PC-3 (cell line): ENCODE data around the gene CD320. TPM values are rescaled to one million over a fixed set of nuclear protein-coding genes. Genes with fewer than 3 reads are reported as not detected.

Experiments
- ATAC-seq: fragments of 200-7000 bp; cut with Tn5 transposase; 2 replicates; pipeline ENCODE4 v1.9.1; 2020; ENCODE audit warnings: mild to moderate bottlenecking, moderate library complexity
- BruUV-seq: library from RNA; stranded (reverse); fragments of 400-500 nt; replicated peaks from 2 replicates; lab custom pipeline; 2021; lab: Mats Ljungman, UMichigan
- CTCF ChIA-PET: fragments of 300-600 bp; sonication (Branson Sonifier 250); formaldehyde crosslinking; loops from one replicate; lab custom pipeline; 2022; ENCODE audit warnings: antibody characterized with exemption; lab: Charles Lee
- POLR2A ChIA-PET: fragments of 300-600 bp; sonication (Branson Sonifier 250); formaldehyde crosslinking; loops from one replicate; lab custom pipeline; 2022; ENCODE audit warnings: antibody characterized with exemption; ENCODE audit not compliant: unreplicated experiment; lab: Charles Lee
- DNase-seq: peaks from one replicate; pipeline ENCODE4 v3.0.0-alpha.2; 2015
- H2AFZ ChIP-seq: fragments of 300-600 bp; sonication (generic); 2 replicates; pipeline ENCODE4 v1.6.0; 2016; ENCODE audit warnings: antibody characterized with exemption, low read length
- H3F3A ChIP-seq: fragments of 300-600 bp; sonication (generic); one replicate; pipeline ENCODE4 v1.6.0; 2017; ENCODE audit warnings: antibody characterized with exemption, low read length, control low read depth, mild to moderate bottlenecking; ENCODE audit not compliant: unreplicated experiment
- H3K27ac ChIP-seq: fragments of 300-600 bp; sonication (generic); 2 replicates; pipeline ENCODE4 v1.5.1; 2016; ENCODE audit warnings: mild to moderate bottlenecking, low read length
- H3K27me3 ChIP-seq: fragments of 300-600 bp; sonication (generic); 2 replicates; pipeline ENCODE4 v1.6.1; 2016; ENCODE audit warnings: low read length, mixed read lengths
- H3K36me3 ChIP-seq: fragments of 300-600 bp; sonication (generic); 2 replicates; pipeline ENCODE4 v1.6.1; 2016; ENCODE audit warnings: low read depth, mixed run types, low read length, mixed read lengths
- H3K4me1 ChIP-seq: fragments of 300-600 bp; sonication (generic); 2 replicates; pipeline ENCODE4 v1.5.1; 2016; ENCODE audit warnings: low read length; ENCODE audit not compliant: insufficient read depth
- H3K4me2 ChIP-seq: fragments of 300-600 bp; sonication (generic); 2 replicates; pipeline ENCODE4 v1.6.0; 2016; ENCODE audit warnings: low read length
- H3K4me3 ChIP-seq: fragments of 300-600 bp; sonication (generic); 2 replicates; pipeline ENCODE4 v1.5.1; 2016; ENCODE audit warnings: mild to moderate bottlenecking, low read length, mixed read lengths
- H3K79me2 ChIP-seq: fragments of 300-600 bp; sonication (generic); 2 replicates; pipeline ENCODE4 v1.6.1; 2017; ENCODE audit warnings: low read length, mixed read lengths
- H3K9ac ChIP-seq: fragments of 300-600 bp; sonication (generic); 2 replicates; pipeline ENCODE4 v1.6.0; 2016; ENCODE audit warnings: mild to moderate bottlenecking, low read length
- H3K9me2 ChIP-seq: fragments of 300-600 bp; sonication (generic); replicated peaks from 2 replicates; pipeline ENCODE4 v1.6.1; 2016; ENCODE audit warnings: mixed run types, low read length, mixed read lengths
- H3K9me3 ChIP-seq: fragments of 300-600 bp; sonication (generic); 2 replicates; pipeline ENCODE4 v1.6.1; 2016; ENCODE audit warnings: low read length, mixed read lengths
- H4K20me1 ChIP-seq: fragments of 300-600 bp; sonication (generic); 2 replicates; pipeline ENCODE4 v1.6.1; 2016; ENCODE audit warnings: low read length, mixed read lengths
- EZH2 ChIP-seq: fragments of 300-600 bp; sonication (generic); IDR thresholded peaks from one replicate; pipeline ENCODE4 v1.6.1; 2017; ENCODE audit warnings: antibody characterized with exemption, mild to moderate bottlenecking, low read length; ENCODE audit not compliant: unreplicated experiment
- EZH2phosphoT487 ChIP-seq: fragments of 300-600 bp; sonication (generic); IDR thresholded peaks from 2 replicates; pipeline ENCODE4 v1.6.1; 2018; ENCODE audit warnings: mild to moderate bottlenecking, antibody characterized with exemption, low read length, borderline replicate concordance
- intact Hi-C: fragments of 100-400 bp; cut with micrococcal nuclease; formaldehyde crosslinking; loops from 2 replicates; pipeline ENCODE4 v1.9.0; 2023
- total RNA-seq: library from RNA; depleted of rRNA; stranded (reverse); fragments of >200 nt; gene quantifications from 2 replicates; pipeline ENCODE4 v1.2.3, GENCODE V29; 2014
- TF ChIP-seq, protein P1 (sequence below): fragments of 300-600 bp; sonication (generic); conservative IDR thresholded peaks from 2 replicates; pipeline ENCODE4 v1.5.1; 2017; ENCODE audit warnings: antibody characterized with exemption, low read depth, mild to moderate bottlenecking, low read length

The CD320 gene
- total RNA-seq, 1 experiment from 2014 or later = 221 TPM

DNA sequence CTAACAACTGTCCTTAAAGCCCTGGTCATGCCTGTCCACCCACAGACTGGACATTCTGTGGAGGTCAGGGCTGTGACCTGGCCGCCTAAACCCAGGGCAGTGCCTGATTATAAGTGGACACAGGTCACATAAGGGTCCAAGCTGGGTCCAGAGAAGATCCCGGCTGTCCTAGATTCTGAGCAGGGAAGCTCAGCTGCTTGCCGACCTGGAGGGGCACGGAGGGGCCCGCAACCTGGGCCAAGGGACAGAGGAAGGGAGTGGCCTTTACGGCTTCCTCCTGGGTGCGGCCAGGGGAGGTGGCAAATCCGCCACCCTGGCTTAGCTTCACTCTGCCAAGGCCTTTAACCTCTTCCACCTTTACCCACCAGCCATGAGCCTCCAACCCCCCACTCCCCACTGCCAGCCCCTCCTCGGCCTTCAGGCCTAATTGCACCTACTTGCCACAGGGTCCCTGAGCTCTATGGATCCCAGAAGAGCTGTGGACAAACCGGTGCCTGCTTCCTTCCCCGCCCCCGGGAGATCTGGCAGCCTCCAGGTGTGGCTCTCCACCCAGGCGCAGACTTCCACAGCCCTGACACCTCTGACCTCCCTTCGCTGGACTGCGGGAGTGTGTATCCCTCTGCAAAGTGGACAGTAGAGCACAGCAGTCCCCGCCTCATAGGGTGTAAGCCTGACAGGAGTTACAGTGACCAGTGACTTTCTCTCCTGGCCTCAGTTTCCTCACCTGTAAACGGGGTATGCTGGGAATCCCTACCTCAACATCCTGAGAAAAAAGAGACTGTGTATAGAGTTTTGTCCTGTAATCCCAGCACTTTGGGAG lies 1.7 kb downstream of the CD320 start:
- H3F3A ChIP-seq = peaks cover 11% of the 10 kb centered on the region
- H3K9me2 ChIP-seq = no peaks in the 10 kb centered on the region
- TF ChIP-seq EZH2 = no peak
- TF ChIP-seq EZH2phosphoT487 = no peak
- TF ChIP-seq, protein P1, sequence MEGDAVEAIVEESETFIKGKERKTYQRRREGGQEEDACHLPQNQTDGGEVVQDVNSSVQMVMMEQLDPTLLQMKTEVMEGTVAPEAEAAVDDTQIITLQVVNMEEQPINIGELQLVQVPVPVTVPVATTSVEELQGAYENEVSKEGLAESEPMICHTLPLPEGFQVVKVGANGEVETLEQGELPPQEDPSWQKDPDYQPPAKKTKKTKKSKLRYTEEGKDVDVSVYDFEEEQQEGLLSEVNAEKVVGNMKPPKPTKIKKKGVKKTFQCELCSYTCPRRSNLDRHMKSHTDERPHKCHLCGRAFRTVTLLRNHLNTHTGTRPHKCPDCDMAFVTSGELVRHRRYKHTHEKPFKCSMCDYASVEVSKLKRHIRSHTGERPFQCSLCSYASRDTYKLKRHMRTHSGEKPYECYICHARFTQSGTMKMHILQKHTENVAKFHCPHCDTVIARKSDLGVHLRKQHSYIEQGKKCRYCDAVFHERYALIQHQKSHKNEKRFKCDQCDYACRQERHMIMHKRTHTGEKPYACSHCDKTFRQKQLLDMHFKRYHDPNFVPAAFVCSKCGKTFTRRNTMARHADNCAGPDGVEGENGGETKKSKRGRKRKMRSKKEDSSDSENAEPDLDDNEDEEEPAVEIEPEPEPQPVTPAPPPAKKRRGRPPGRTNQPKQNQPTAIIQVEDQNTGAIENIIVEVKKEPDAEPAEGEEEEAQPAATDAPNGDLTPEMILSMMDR = no peak
- POLR2A ChIA-PET = no interaction called here
- TSS peak; percentile 29 for BruUV-seq
- CTCF ChIA-PET = no interaction called here
- peaks cover 22% of the 10 kb centered on the region for H3K36me3 ChIP-seq
- H3K79me2 ChIP-seq = peaks cover 30% of the 10 kb centered on the region
- no peaks in the 10 kb centered on the region for H3K9me3 ChIP-seq
- DNase-seq = no peak
- no peak overlapping the region for H2AFZ ChIP-seq
- no peaks in the 10 kb centered on the region for H3K27me3 ChIP-seq
- H3K27ac ChIP-seq = no peak overlapping the region
- peak overlapping the region; percentile 88 for H3K9ac ChIP-seq
- H3K4me3 ChIP-seq = peak overlapping the region; percentile 77
- intact Hi-C loops = no loop called here
- H3K4me1 ChIP-seq = peaks cover 35% of the 10 kb centered on the region
- H3K4me2 ChIP-seq = peak overlapping the region; percentile 91
- H4K20me1 ChIP-seq = no peaks in the 10 kb centered on the region
- no peak for ATAC-seq

DNA sequence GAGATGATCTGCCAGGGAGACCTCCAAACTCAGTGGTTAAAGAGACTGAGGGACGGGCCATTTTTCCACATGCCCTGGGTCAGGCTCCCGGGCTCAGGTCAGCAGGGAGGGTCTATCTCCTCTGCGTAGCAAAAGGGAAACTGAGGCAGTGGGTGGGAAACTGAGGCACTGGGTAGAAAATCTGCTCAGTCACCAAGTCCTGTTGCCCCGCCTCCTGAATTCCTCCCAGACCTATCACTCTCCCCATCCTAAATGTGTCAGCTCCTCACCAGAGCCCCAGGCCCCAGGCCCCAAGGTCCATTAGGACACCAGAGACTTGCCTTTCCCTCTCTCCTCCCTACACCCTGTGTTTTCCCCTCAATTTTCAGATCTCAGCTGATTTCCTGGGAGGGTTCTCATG lies 2.4 kb downstream of the CD320 start:
- ATAC-seq (no peak), DNase-seq (no peak)
- no peak for TF ChIP-seq EZH2
- TF ChIP-seq, protein P1 = no peak
- no peak for TF ChIP-seq EZH2phosphoT487
- peaks cover 33% of the 10 kb centered on the region for H3K4me1 ChIP-seq
- no peak overlapping the region for H3K27ac ChIP-seq
- peaks cover 19% of the 10 kb centered on the region for H3K36me3 ChIP-seq
- no peak overlapping the region for H2AFZ ChIP-seq
- H3K9me3 ChIP-seq = no peaks in the 10 kb centered on the region
- H3K4me2 ChIP-seq = peak overlapping the region; percentile 91
- H3K79me2 ChIP-seq = peaks cover 30% of the 10 kb centered on the region
- intact Hi-C loops = no loop called here
- H3K9ac ChIP-seq = no peak overlapping the region
- no peaks in the 10 kb centered on the region for H3K9me2 ChIP-seq
- H3K27me3 ChIP-seq = no peaks in the 10 kb centered on the region
- no TSS peak for BruUV-seq
- POLR2A ChIA-PET = no interaction called here
- peaks cover 11% of the 10 kb centered on the region for H3F3A ChIP-seq
- H3K4me3 ChIP-seq = no peak overlapping the region; the same call in 1 of the 2 replicates
- CTCF ChIA-PET = no interaction called here
- no peaks in the 10 kb centered on the region for H4K20me1 ChIP-seq
